GM19193 (cell line): ENCODE data around the gene CMTM4.

Experiments used
- POLR2A ChIP-seq: IDR thresholded peaks from 4 replicates; pipeline ENCODE4 v1.6.1; 2011; ENCODE audit not compliant: insufficient read depth, insufficient read length; ENCODE audit errors: extremely low read depth

CMTM4 gene

GRCh38 chr16:66661210-66661560 is 35.4 kb downstream of the CMTM4 start:
- no peak for TF ChIP-seq POLR2A

- TF ChIP-seq POLR2A, result no peak
Observed at GRCh38 chr16:66660422-66661209, 35.9 kb downstream of the CMTM4 start.

GRCh38 chr16:66658860-66659190 is 37.7 kb downstream of the CMTM4 start:
- TF ChIP-seq POLR2A, result no peak

GRCh38 chr16:66658143-66658859 is 38.2 kb downstream of the CMTM4 start:
- TF ChIP-seq POLR2A, result no peak

- no peak for TF ChIP-seq POLR2A
Observed at GRCh38 chr16:66656547-66656946, 40.0 kb downstream of the CMTM4 start.

- no peak for TF ChIP-seq POLR2A
Observed at GRCh38 chr16:66653581-66654350, 42.8 kb downstream of the CMTM4 start.

GRCh38 chr16:66652661-66653360 is 43.7 kb downstream of the CMTM4 start:
- TF ChIP-seq POLR2A, result no peak

GRCh38 chr16:66651965-66652364 is 44.6 kb downstream of the CMTM4 start:
- no peak for TF ChIP-seq POLR2A

GRCh38 chr16:66651474-66651765 is 45.1 kb downstream of the CMTM4 start:
- TF ChIP-seq POLR2A, result no peak

GRCh38 chr16:66650707-66651473 is 45.7 kb downstream of the CMTM4 start:
- TF ChIP-seq POLR2A, result no peak

GRCh38 chr16:66649636-66650205 is 46.8 kb downstream of the CMTM4 start:
- TF ChIP-seq POLR2A, result no peak

GRCh38 chr16:66649167-66649566 is 47.4 kb downstream of the CMTM4 start:
- no peak for TF ChIP-seq POLR2A

GRCh38 chr16:66647866-66648265 is 48.7 kb downstream of the CMTM4 start:
- TF ChIP-seq POLR2A, result no peak

- no peak for TF ChIP-seq POLR2A
Observed at GRCh38 chr16:66641387-66641786, 55.2 kb downstream of the CMTM4 start.
